ENCODE measurements around the gene ZNF107.

DNA sequence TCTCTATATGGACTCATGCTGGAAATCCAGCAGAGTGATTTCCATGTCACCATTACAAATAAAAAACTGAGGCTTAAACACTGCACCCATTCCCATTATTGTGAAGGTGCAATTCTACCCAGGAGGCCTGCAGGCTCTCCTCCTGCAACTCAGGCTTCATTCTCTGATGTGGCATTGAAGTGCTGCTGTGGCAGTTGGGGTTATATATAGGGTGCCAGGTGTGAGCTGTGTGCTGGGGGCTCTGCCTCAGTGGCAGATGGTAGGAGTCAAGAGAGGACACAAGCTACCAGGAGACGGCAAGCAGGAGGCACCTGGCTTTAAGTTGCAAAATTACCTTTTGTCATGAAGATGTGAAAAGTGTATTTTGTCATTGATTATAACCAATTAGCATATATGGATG, 21.3 kb downstream of the ZNF107 start:
- no peak for TF ChIP-seq POLR2A (IDR thresholded peaks at IDR 0.05)
- TF ChIP-seq, protein P1, sequence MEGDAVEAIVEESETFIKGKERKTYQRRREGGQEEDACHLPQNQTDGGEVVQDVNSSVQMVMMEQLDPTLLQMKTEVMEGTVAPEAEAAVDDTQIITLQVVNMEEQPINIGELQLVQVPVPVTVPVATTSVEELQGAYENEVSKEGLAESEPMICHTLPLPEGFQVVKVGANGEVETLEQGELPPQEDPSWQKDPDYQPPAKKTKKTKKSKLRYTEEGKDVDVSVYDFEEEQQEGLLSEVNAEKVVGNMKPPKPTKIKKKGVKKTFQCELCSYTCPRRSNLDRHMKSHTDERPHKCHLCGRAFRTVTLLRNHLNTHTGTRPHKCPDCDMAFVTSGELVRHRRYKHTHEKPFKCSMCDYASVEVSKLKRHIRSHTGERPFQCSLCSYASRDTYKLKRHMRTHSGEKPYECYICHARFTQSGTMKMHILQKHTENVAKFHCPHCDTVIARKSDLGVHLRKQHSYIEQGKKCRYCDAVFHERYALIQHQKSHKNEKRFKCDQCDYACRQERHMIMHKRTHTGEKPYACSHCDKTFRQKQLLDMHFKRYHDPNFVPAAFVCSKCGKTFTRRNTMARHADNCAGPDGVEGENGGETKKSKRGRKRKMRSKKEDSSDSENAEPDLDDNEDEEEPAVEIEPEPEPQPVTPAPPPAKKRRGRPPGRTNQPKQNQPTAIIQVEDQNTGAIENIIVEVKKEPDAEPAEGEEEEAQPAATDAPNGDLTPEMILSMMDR (IDR thresholded peaks at IDR 0.05), result no peak

Data from adrenal gland (tissue), 5 donors.